GM12864 (cell line): ENCODE data around the gene TSPAN13.

Source experiments
- DNase-seq: peaks from one replicate; pipeline ENCODE4 v3.0.0-alpha.2; 2011; ENCODE audit warnings: low read depth
- H3K4me3 ChIP-seq: 2 replicates; pipeline ENCODE4 v1.5.1; 2011; ENCODE audit warnings: mild to moderate bottlenecking, low read depth, low read length, control low read depth
- CTCF ChIP-seq: IDR thresholded peaks from 2 replicates; pipeline ENCODE4 v1.5.1; 2011; ENCODE audit warnings: low read depth, mild to moderate bottlenecking, moderate library complexity, low read length, control low read depth, inconsistent platforms; ENCODE audit errors: missing control alignments

TSPAN13 gene

GRCh38 chr7:16813232-16813616 lies 59.7 kb downstream of the TSPAN13 start:
- TF ChIP-seq CTCF, result no peak
- no peak overlapping the region for H3K4me3 ChIP-seq
- no peak for DNase-seq

GRCh38 chr7:16815001-16815400 lies 61.4 kb downstream of the TSPAN13 start:
- H3K4me3 ChIP-seq, result no peak overlapping the region
- no peak for DNase-seq
- no peak for TF ChIP-seq CTCF

GRCh38 chr7:16816824-16817223 lies 63.3 kb downstream of the TSPAN13 start:
- no peak overlapping the region for H3K4me3 ChIP-seq
- no peak for TF ChIP-seq CTCF
- DNase-seq, result no peak

- DNase-seq, result no peak
- no peak overlapping the region for H3K4me3 ChIP-seq
- no peak for TF ChIP-seq CTCF
Measured at GRCh38 chr7:16817536-16817935, 64.0 kb downstream of the TSPAN13 start.

GRCh38 chr7:16818732-16819131 lies 65.2 kb downstream of the TSPAN13 start:
- TF ChIP-seq CTCF, result no peak
- DNase-seq, result no peak
- no peak overlapping the region for H3K4me3 ChIP-seq

- H3K4me3 ChIP-seq, result no peak overlapping the region
- no peak for DNase-seq
Measured at GRCh38 chr7:16822029-16822428, 68.5 kb downstream of the TSPAN13 start.

More at GRCh38 chr7:16822029-16822428, 68.5 kb downstream of the TSPAN13 start:
- TF ChIP-seq CTCF, result no peak
